WI38 (cell line): Measurements from ENCODE around the gene SP8.

ENCODE experiments used
- H3K4me3 ChIP-seq: 2 replicates; pipeline ENCODE4 v1.5.1; 2011; ENCODE audit warnings: low read depth, mild to moderate bottlenecking, control low read depth, low read length
- TF ChIP-seq, protein P1 (sequence below): IDR thresholded peaks from 2 replicates; pipeline ENCODE4 v1.5.1; 2012; ENCODE audit warnings: low read depth, mild to moderate bottlenecking, control low read depth, low read length

SP8 gene

DNA sequence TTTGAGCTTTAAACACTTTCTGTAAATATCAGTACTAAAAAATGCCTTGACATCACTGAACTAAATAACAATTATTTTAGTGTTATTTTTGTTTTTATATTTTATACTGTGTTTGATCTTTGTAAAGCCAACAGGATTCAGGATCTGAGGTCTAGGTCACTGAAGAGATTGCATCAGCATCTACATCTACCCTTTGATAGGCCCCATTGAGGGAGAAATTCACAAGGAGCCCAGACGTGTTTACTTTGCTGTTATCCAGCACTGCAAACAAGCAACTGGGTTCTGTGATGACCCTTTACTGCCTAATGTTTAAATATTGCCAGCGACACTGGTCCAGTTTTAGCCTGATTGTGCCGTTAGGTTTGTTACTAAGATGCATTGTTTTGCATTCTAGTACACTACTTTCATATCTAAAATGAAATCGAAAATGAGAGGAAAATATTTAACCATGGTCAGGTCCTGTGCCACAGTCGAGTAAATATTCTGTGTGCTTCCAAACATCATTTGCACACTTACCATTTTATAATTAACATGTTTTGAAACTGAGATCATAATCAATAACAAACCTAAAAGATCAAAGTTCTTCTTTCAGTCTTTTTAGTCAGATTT is 48.7 kb downstream of the SP8 start:
- H3K4me3 ChIP-seq = no peak overlapping the region
- TF ChIP-seq, protein P1, sequence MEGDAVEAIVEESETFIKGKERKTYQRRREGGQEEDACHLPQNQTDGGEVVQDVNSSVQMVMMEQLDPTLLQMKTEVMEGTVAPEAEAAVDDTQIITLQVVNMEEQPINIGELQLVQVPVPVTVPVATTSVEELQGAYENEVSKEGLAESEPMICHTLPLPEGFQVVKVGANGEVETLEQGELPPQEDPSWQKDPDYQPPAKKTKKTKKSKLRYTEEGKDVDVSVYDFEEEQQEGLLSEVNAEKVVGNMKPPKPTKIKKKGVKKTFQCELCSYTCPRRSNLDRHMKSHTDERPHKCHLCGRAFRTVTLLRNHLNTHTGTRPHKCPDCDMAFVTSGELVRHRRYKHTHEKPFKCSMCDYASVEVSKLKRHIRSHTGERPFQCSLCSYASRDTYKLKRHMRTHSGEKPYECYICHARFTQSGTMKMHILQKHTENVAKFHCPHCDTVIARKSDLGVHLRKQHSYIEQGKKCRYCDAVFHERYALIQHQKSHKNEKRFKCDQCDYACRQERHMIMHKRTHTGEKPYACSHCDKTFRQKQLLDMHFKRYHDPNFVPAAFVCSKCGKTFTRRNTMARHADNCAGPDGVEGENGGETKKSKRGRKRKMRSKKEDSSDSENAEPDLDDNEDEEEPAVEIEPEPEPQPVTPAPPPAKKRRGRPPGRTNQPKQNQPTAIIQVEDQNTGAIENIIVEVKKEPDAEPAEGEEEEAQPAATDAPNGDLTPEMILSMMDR = no peak

DNA sequence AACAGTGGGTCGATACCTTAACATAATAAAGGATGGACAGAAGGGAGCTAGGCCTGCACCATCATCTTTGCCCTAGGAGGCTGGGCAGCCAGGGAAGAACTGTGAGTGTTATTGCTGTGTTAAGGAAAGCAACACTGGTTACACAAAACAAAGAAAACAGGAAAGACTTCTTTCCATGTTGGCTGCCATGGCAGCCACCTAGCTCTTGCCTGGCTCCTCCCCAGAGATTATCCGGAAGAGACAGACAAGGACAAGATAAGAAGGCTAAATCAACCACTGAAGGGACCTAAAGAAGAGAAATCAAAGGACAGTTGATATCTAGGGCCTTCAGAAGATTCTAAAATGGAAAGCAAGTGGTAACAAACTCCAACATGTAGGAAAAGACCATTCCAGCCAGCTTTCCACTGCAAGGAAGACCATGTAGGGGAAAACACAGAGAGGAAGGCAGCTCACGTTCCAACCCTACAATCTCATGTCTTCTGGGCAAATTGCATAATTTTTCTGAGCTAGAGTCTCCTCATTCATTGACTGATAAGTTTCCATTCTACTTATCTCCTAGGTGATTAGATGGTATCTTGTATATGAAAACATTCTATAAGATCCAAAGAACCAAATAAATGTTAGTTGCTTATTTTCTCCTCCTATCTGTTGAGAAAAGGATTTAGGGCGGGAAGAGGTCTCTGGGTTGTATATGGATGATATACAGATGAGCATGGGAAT is 51.2 kb downstream of the SP8 start:
- TF ChIP-seq, protein P1 = no peak
- no peak overlapping the region for H3K4me3 ChIP-seq
